ENCODE results near the gene RUNX1.

GRCh38 chr21:35079181-35079580 is 30.1 kb upstream of the RUNX1 start:
- TF ChIP-seq CTCF (IDR thresholded peaks at IDR 0.05): no peak
- TF ChIP-seq POLR2A (IDR thresholded peaks at IDR 0.05): no peak
